Muscle of leg (tissue), 11 donors: ENCODE results near the gene ACSF3. TPM values are rescaled to one million over a fixed set of nuclear protein-coding genes. Genes with fewer than 3 reads are reported as not detected.

Source experiments
- DNase-seq: peaks from one replicate; pipeline ENCODE4 v3.0.0; 2013
- H3K27ac ChIP-seq: one replicate; pipeline ENCODE4 v1.5.1; 2013; ENCODE audit warnings: mild to moderate bottlenecking, low read length, control low read depth
- H3K27me3 ChIP-seq: one replicate; pipeline ENCODE4 v1.6.1; 2013; ENCODE audit warnings: low read length; ENCODE audit not compliant: control insufficient read depth, insufficient read depth
- H3K36me3 ChIP-seq: one replicate; pipeline ENCODE4 v1.6.1; 2013; ENCODE audit warnings: low read length; ENCODE audit not compliant: control insufficient read depth, insufficient read depth
- H3K4me1 ChIP-seq: one replicate; pipeline ENCODE4 v1.6.1; 2013; ENCODE audit warnings: low read length; ENCODE audit not compliant: control insufficient read depth, insufficient read depth
- H3K4me3 ChIP-seq: one replicate; pipeline ENCODE4 v1.5.1; 2013; ENCODE audit warnings: low read length, control low read depth
- H3K9me3 ChIP-seq: replicated peaks from 2 replicates; pipeline ENCODE4 v1.6.1; 2013; ENCODE audit warnings: low read depth, low read length; ENCODE audit not compliant: control insufficient read depth
- WGBS: methylation state at CpG from one replicate; pipeline ENCODE4 v1.1.5; 2013; ENCODE audit warnings: missing lambda C conversion rate; ENCODE audit not compliant: insufficient coverage; 5-methylcytosine and 5-hydroxymethylcytosine counted together
- polyA plus RNA-seq, 8 donors: library from polyadenylated mRNA; unstranded; fragments of 120-200 nt; gene quantifications; one replicate each; pipeline versions ENCODE4 v1.2.1 to v1.2.3, GENCODE V29; 2013; ENCODE audit warnings: inconsistent platforms in 1 of 8, low replicate concordance in 1 of 8; ENCODE audit not compliant: insufficient read length in 8 of 8, insufficient read depth in 1 of 8
- total RNA-seq: library from RNA; stranded (reverse); fragments of 120-200 nt; gene quantifications from one replicate; pipeline ENCODE4 v1.2.4, GENCODE V29; 2013

Gene ACSF3
- total and polyA plus RNA-seq, 9 donors: 13.4 to 18.6 (median 16.7) TPM

- Histone ChIP-seq H3K4me3 (no peak overlapping the region), H3K9me3 (no peaks in the 10 kb centered on the region), H3K27me3 (no peaks in the 10 kb centered on the region), H3K36me3 (peaks cover 84% of the 10 kb centered on the region), H3K4me1 (peaks cover 7% of the 10 kb centered on the region), H3K27ac (no peak overlapping the region)
- WGBS: 96% methylated on average over 27 of the region's 27 CpGs
- no peak for DNase-seq
Observed at GRCh38 chr16:89117227-89117974, 23.7 kb downstream of the ACSF3 start.

GRCh38 chr16:89117975-89118289, 24.3 kb downstream of the ACSF3 start:
- no peak for DNase-seq
- H3K4me3 ChIP-seq: no peak overlapping the region

GRCh38 chr16:89118361-89119165, 24.9 kb downstream of the ACSF3 start:
- H3K4me1 ChIP-seq: peaks cover 7% of the 10 kb centered on the region
- H3K4me3 ChIP-seq: no peak overlapping the region
- no peak overlapping the region for H3K27ac ChIP-seq
- H3K9me3 ChIP-seq: no peaks in the 10 kb centered on the region
- DNase-seq: no peak
- peaks cover 81% of the 10 kb centered on the region for H3K36me3 ChIP-seq
- H3K27me3 ChIP-seq: no peaks in the 10 kb centered on the region
- WGBS: 78% methylated on average over 22 of the region's 23 CpGs

More at GRCh38 chr16:89117975-89118289, 24.3 kb downstream of the ACSF3 start:
- no peak overlapping the region for H3K27ac ChIP-seq
- WGBS: 77% methylated on average over 6 of the region's 19 CpGs
- no peaks in the 10 kb centered on the region for H3K27me3 ChIP-seq
- peaks cover 7% of the 10 kb centered on the region for H3K4me1 ChIP-seq
- H3K36me3 ChIP-seq: peaks cover 81% of the 10 kb centered on the region
- no peaks in the 10 kb centered on the region for H3K9me3 ChIP-seq

GRCh38 chr16:89119166-89119621, 25.5 kb downstream of the ACSF3 start:
- no peak overlapping the region for H3K4me3 ChIP-seq
- H3K4me1 ChIP-seq: peaks cover 7% of the 10 kb centered on the region
- WGBS: 77% methylated on average over 16 of the region's 24 CpGs
- DNase-seq: no peak
- peaks cover 81% of the 10 kb centered on the region for H3K36me3 ChIP-seq
- H3K27me3 ChIP-seq: no peaks in the 10 kb centered on the region
- H3K27ac ChIP-seq: no peak overlapping the region
- H3K9me3 ChIP-seq: no peaks in the 10 kb centered on the region

GRCh38 chr16:89119661-89120141, 26.0 kb downstream of the ACSF3 start:
- WGBS: 88% methylated on average over 24 of the region's 31 CpGs
- peaks cover 81% of the 10 kb centered on the region for H3K36me3 ChIP-seq
- H3K27ac ChIP-seq: no peak overlapping the region
- DNase-seq: no peak
- no peak overlapping the region for H3K4me3 ChIP-seq
- H3K27me3 ChIP-seq: no peaks in the 10 kb centered on the region
- H3K4me1 ChIP-seq: peaks cover 3% of the 10 kb centered on the region
- H3K9me3 ChIP-seq: no peaks in the 10 kb centered on the region

GRCh38 chr16:89120281-89120680, 26.6 kb downstream of the ACSF3 start:
- no peaks in the 10 kb centered on the region for H3K27me3 ChIP-seq
- no peak overlapping the region for H3K27ac ChIP-seq
- no peaks in the 10 kb centered on the region for H3K9me3 ChIP-seq
- WGBS: 94% methylated on average over 13 of the region's 14 CpGs
- no peaks in the 10 kb centered on the region for H3K4me1 ChIP-seq
- no peak for DNase-seq
- H3K36me3 ChIP-seq: peaks cover 77% of the 10 kb centered on the region
- no peak overlapping the region for H3K4me3 ChIP-seq

- H3K27me3 ChIP-seq: no peaks in the 10 kb centered on the region
- peaks cover 77% of the 10 kb centered on the region for H3K36me3 ChIP-seq
- no peak overlapping the region for H3K27ac ChIP-seq
- H3K9me3 ChIP-seq: no peaks in the 10 kb centered on the region
- DNase-seq: no peak
- no peaks in the 10 kb centered on the region for H3K4me1 ChIP-seq
- H3K4me3 ChIP-seq: no peak overlapping the region
- 88% methylated on average over 14 of the region's 15 CpGs for WGBS
Observed at GRCh38 chr16:89120921-89121351, 27.3 kb downstream of the ACSF3 start.

- DNase-seq: no peak
- no peaks in the 10 kb centered on the region for H3K4me1 ChIP-seq
- 92% methylated on average over 15 of the region's 24 CpGs for WGBS
- H3K27me3 ChIP-seq: no peaks in the 10 kb centered on the region
- no peaks in the 10 kb centered on the region for H3K9me3 ChIP-seq
- H3K27ac ChIP-seq: no peak overlapping the region
- peaks cover 70% of the 10 kb centered on the region for H3K36me3 ChIP-seq
- H3K4me3 ChIP-seq: no peak overlapping the region
Observed at GRCh38 chr16:89121691-89122321, 28.2 kb downstream of the ACSF3 start.

- WGBS: 74% methylated on average over 6 of the region's 11 CpGs
- Histone ChIP-seq H3K4me3 (no peak overlapping the region), H3K36me3 (peaks cover 64% of the 10 kb centered on the region), H3K4me1 (no peaks in the 10 kb centered on the region), H3K9me3 (no peaks in the 10 kb centered on the region), H3K27me3 (no peaks in the 10 kb centered on the region), H3K27ac (no peak overlapping the region)
- no peak for DNase-seq
Observed at GRCh38 chr16:89122322-89122851, 28.7 kb downstream of the ACSF3 start.
